CD4-positive, alpha-beta T cell treated with Interleukin-4 for 4 hours (primary cell): ENCODE measurements around the gene CATSPER3.

Source experiments
- DNase-seq: peaks from one replicate; pipeline ENCODE4 v3.0.0-alpha.2; 2020

Gene CATSPER3

GRCh38 chr5:135046661-135047346 is 79.1 kb downstream of the CATSPER3 start:
- DNase-seq, result no peak

DNA sequence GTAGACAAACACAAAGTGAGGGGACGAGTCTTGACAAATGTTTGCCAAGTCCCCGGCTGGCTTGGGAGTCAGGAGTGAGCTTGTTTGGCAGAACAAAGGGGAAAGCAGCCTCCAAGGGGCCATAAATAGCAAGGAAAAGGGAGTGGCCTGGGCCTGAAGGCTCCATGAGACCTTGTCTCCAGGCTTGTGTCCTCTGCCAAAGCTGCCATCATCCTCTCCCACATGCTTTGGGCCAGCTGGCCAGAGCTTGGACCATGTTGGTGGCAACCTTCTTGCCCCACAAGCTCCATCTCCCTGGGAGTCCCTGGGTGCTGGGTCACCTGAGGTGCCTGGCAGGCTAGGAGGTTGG is 79.6 kb downstream of the CATSPER3 start:
- no peak for DNase-seq

GRCh38 chr5:135048286-135048685 is 80.6 kb downstream of the CATSPER3 start:
- DNase-seq, result no peak

DNA sequence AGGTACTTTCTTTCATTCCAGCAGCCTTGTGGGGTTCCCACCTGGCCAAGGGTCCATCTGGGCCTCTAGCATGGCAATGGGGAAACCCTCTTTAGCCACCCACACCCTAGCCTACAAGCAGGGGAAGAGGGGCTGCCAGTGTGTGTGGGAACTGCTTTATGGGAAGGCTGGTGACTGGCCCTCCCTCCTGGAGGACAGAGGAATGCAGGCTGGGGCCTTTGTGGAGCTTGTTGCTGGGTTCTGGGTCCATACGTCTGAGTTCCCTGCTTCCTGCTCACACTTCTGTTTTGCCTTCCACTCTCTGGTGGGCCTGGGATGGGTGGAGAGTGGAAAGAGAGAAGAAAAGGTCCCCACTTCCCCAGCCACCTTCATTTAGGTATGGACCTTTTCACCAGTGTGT is 81.2 kb downstream of the CATSPER3 start:
- DNase-seq, result no peak

DNA sequence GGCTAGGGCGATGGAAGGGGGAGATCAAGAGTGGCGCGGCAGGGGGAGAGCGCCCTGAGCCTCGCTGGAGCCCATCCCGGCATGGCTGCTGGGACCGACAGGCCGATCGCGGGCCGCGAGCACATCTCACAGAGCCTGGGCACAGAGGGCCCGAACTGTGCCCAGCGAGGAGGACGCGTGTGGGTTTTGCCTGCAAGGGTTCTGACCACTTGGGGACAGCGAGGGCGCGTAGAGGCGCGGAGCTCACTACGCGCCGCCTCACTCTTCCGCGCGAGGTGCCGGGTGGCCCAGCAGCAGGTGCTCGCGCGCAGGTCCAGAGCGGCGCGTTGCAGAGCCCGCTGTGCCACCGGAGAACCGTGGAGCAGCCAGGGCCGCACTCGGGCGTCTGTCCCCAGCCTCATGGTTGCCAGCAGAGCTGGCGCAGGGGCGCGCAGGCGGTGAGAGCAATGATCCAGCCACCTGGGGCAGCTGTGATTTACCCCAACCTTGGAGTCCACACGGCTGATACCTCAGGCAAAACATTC is 82.6 kb downstream of the CATSPER3 start:
- DNase-seq, result no peak

GRCh38 chr5:135051399-135051798 is 83.7 kb downstream of the CATSPER3 start:
- no peak for DNase-seq

DNA sequence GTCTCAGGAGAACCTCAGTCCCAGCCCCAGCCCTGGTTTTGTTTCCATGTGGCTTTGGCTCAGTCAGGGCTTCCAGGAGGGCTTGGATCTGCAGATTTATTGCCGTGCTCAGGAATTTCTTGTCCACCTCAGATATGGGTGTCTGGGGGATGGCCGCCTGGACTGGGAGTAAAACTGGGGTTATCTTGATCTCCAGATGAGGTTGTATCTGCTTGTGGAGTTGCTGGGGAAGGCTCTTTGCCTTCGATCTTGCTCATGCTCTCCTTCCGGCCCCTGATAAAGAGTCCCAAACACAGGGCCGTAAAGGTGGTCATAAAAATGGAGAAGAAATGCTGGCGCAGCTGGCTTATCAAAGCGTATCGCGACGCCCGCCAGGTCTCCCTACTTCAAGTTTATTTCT is 84.2 kb downstream of the CATSPER3 start:
- DNase-seq, result no peak

DNA sequence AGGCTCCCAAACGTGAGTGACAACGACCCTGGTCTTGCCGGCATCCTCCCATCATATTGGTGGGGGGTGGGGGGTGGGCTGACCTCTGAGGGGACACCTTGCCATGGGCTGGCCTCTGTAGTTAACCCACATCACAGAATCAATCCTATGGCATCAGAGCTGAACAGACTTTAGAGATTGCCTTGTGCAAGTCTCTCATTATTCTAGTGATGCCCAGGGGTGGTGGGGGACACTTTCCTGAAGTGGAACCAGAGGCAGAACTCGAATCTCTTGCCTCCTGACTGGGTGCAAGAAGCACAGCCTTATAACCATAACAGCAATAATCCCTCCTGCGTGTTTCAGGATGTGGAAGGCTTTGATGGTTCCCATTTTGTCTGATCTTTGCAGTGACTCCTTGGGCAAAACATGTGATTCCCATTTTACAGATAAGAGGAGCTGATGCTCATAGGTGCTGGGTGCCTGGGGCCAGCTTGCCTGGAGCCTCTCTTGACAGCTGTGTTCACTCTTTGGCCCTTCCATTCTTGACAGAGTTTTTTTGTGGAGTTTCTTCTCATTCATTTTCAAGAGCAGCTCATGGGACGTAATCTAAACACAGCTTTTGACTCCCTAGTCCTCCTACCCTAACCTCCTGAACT is 84.9 kb downstream of the CATSPER3 start:
- no peak for DNase-seq

DNA sequence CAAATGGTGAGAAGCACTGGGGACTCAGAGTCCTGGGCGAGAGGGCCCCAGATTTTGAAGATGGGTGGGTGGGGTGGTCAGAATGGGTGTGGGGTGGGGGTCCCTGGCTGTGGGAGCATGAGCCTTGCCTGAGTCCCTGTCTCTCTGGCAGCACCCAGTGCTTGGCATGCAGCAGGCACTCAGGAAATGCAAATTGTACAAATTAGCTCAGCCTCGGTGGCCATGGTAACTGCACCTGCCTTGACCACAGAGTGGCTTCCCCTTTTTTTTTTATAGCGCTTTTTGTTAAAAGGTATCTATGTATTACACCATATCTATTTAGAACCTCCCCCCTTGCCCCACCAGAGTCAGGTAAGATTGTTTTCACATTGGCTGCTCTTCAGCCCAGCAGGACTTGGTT is 85.6 kb downstream of the CATSPER3 start:
- DNase-seq, result no peak

DNA sequence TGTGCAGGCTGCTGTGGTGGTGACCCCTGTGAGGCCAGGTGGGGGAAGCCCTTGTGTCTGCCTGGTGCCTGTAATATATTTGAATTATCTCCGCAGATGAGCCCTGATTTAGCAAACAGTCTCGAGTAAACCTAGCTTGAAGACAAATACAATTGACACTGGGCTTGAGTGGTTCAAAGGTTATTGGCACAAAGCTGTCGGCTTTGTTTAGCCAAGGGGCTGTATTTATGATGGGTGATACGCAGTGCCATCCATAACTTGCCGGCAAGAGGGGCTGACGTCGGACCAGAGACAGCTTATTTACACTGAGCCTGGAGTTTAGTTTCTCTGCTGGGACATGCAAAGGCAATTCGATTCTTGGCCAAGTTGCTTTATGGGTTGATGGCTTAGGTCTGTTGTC is 86.3 kb downstream of the CATSPER3 start:
- DNase-seq, result no peak

GRCh38 chr5:135054546-135054945 is 86.8 kb downstream of the CATSPER3 start:
- DNase-seq, result no peak

GRCh38 chr5:135055396-135055795 is 87.7 kb downstream of the CATSPER3 start:
- no peak for DNase-seq

- DNase-seq, result no peak
Observed at GRCh38 chr5:135056316-135057030, 88.8 kb downstream of the CATSPER3 start.

GRCh38 chr5:135057233-135057632 is 89.5 kb downstream of the CATSPER3 start:
- DNase-seq, result no peak

DNA sequence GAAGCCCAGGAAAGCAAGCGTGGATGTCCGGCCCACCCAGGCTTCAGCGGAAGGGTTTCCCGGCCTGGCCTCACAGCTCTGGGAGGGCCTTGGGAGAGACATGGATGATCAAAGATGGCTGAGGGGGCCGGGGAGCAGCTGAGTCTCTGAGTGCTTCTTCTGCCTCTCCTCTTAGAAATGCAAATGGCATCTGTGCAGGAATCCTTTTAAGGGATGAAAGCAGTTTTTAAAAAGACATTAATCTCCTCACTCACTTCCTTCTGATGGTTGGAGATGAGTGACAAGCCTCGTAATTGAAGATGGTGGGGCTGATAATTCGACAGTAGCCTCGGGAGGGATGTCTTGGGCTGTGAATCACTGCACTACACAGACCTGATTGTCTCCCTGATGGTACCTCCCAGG is 90.6 kb downstream of the CATSPER3 start:
- no peak for DNase-seq

DNA sequence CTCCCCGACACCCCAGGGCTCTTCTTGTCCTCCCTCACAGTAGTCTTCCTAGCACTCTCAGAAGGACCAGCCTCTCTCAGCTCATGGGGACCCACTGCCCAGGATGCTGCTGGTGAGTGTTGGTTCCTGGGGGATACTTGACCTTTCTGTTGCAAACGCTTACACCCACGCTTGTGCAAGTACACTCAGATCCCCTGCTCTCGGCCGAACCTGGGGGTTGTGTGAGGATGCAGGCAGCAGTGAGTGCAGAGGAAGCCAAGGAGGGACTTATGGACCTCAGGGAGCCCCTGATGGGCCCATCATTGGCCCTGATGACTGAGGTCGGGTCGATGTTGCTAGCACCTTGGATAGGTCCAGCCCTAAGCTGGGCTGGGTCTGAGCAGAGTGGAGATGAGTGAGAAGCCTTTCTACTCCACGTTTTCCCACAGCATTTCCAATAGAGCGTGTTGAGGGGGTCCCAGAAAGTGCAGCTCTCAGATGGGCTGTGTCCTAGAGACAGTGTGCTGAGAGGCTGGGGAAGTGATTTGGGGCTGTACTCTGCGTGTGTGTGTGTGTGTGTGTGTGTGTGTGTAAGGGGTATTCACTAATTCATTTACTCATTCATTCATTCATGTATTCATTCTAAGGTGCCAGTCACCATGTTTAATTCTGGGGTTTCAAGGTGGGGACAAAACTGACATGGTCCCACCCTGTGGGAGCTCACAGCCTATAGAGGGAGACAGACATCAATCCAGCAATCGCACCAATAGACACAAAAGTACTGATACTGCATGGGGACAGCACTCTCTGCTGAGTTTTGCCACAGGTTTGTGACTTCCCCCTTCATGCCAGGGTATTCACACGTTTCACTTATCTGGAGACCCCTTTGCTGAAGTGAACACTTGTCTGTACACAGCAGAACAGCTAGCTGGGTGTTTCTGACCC is 91.6 kb downstream of the CATSPER3 start:
- no peak for DNase-seq

DNA sequence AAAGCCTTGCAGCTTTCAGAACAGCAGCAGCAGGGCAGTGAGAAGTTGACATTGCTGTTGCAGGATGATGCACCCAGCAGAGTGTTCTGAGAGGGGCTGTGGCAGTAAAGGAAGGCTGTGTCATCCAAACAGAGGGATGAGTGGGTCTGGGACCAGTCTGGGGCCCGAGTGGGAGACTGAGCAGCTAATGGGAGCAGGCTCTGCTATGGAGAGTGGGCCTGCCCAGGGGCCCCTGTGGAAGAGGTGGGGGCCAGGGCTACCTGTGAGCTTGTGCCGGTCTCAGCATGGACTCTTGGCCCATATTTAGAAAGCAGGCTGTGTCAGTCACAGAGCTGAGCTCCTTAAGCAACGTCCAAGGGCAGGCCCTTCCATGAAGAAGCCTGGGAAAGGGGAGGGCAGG is 92.3 kb downstream of the CATSPER3 start:
- no peak for DNase-seq

- DNase-seq, result no peak
Observed at GRCh38 chr5:135061001-135061400, 93.3 kb downstream of the CATSPER3 start.
